GM12878 (cell line): Measurements from ENCODE around the gene CHAT. TPM values are rescaled to one million over a fixed set of nuclear protein-coding genes. Genes with fewer than 3 reads are reported as not detected.

Experiments used
- ATAC-seq: fragments of 200-7000 bp; cut with Tn5 transposase; 3 replicates; pipeline ENCODE4 v1.9.1; 2020; ENCODE audit warnings: mild to moderate bottlenecking, moderate library complexity
- BruUV-seq: library from RNA; stranded (reverse); fragments of 400-500 nt; replicated peaks from 2 replicates; lab custom pipeline; 2021; lab: Mats Ljungman, UMichigan
- CTCF ChIA-PET: fragments of 300-600 bp; sonication (Branson Sonifier 250); formaldehyde crosslinking; extraction: SDS; loops from one replicate; lab custom pipeline; 2021; ENCODE audit warnings: inconsistent platforms; lab: Yijun Ruan, JAX
- POLR2A ChIA-PET: fragments of 350-600 bp; formaldehyde crosslinking; extraction: SDS; loops from one replicate; lab custom pipeline; 2021; ENCODE audit warnings: inconsistent platforms; lab: Charles Lee
- RAD21 ChIA-PET: fragments of 300-600 bp; sonication (Branson Sonifier 250); formaldehyde crosslinking; loops from one replicate; lab custom pipeline; 2023; ENCODE audit warnings: antibody characterized with exemption; ENCODE audit not compliant: unreplicated experiment; lab: Charles Lee
- SMC1A ChIA-PET: fragments of 300-600 bp; sonication (Branson Sonifier 250); formaldehyde crosslinking; loops from one replicate; lab custom pipeline; 2023; ENCODE audit not compliant: unreplicated experiment, uncharacterized antibody; lab: Charles Lee
- DNase-seq: peaks from one replicate; pipeline ENCODE4 v3.0.0-alpha.2; 2011; ENCODE audit warnings: low read depth, low spot score
- FAIRE-seq: peaks from 3 replicates; lab custom pipeline; 2011; peaks lifted over from hg19 to GRCh38; lab: Jason Lieb, UNC
- H2AFZ ChIP-seq: 2 replicates; pipeline ENCODE4 v1.6.0; 2011; ENCODE audit warnings: low read depth, low read length, control low read depth; ENCODE audit not compliant: control insufficient read depth
- H3K27ac ChIP-seq: 2 replicates; pipeline ENCODE4 v1.5.1; 2011; ENCODE audit warnings: control low read depth; ENCODE audit not compliant: control insufficient read depth, insufficient read depth
- H3K27me3 ChIP-seq, 2 experiments: replicated peaks in 1 of 2; 2 replicates each; pipeline versions ENCODE4 v1.6.0 to v1.6.1; 2011; ENCODE audit warnings: low read length in 1 of 2; ENCODE audit not compliant: control insufficient read depth in 2 of 2, insufficient read depth in 2 of 2
- H3K36me3 ChIP-seq, 2 experiments: 2 replicates each; pipeline ENCODE4 v1.5.1; 2011; ENCODE audit warnings: low read length in 1 of 2; ENCODE audit not compliant: control insufficient read depth in 2 of 2, insufficient read depth in 2 of 2
- H3K4me1 ChIP-seq: 2 replicates; pipeline ENCODE4 v1.6.1; 2011; ENCODE audit warnings: mild to moderate bottlenecking, low read length, moderate library complexity, mixed read lengths; ENCODE audit not compliant: control insufficient read depth, insufficient read depth
- H3K4me2 ChIP-seq: 2 replicates; pipeline ENCODE4 v1.6.0; 2011; ENCODE audit warnings: control low read depth; ENCODE audit not compliant: control insufficient read depth, insufficient read depth
- H3K4me3 ChIP-seq: fragments of 200-600 bp; sonication (generic); 2 replicates; pipeline ENCODE4 v1.5.1; 2016
- H3K79me2 ChIP-seq: 2 replicates; pipeline ENCODE4 v1.6.0; 2011; ENCODE audit warnings: low read length; ENCODE audit not compliant: control insufficient read depth, insufficient read depth
- H3K9ac ChIP-seq: 2 replicates; pipeline ENCODE4 v1.8.0; 2011; ENCODE audit warnings: low read length, control low read depth, mixed read lengths; ENCODE audit not compliant: control insufficient read depth, insufficient read depth
- H3K9me3 ChIP-seq: replicated peaks from 3 replicates; pipeline ENCODE4 v1.5.1; 2011; ENCODE audit warnings: mild to moderate bottlenecking, low read length; ENCODE audit not compliant: control insufficient read depth, insufficient read depth
- H4K20me1 ChIP-seq: 2 replicates; pipeline ENCODE4 v1.6.0; 2011; ENCODE audit not compliant: control insufficient read depth, insufficient read depth
- CHD1 ChIP-seq: IDR thresholded peaks from 2 replicates; pipeline ENCODE4 v1.6.1; 2012; ENCODE audit warnings: low read depth, low read length, improper control_type of control experiment
- CHD4 ChIP-seq: fragments of 200-600 bp; sonication (generic); IDR thresholded peaks from 2 replicates; pipeline ENCODE4 v1.6.1; 2016; ENCODE audit warnings: mild to moderate bottlenecking
- EED ChIP-seq: sonication (generic); IDR thresholded peaks from 2 replicates; pipeline ENCODE4 v1.6.1; 2016; ENCODE audit warnings: antibody characterized with exemption, low read depth
- HDAC6 ChIP-seq: fragments of 200-600 bp; sonication (generic); IDR thresholded peaks from one replicate; pipeline ENCODE4 v1.8.0; 2017; ENCODE audit warnings: antibody characterized with exemption; ENCODE audit not compliant: unreplicated experiment
- IRF4 ChIP-seq: IDR thresholded peaks from 2 replicates; pipeline ENCODE4 v1.6.1; 2011; ENCODE audit warnings: low read depth, low read length
- JUND ChIP-seq: IDR thresholded peaks from 2 replicates; pipeline ENCODE4 v1.6.1; 2012; ENCODE audit warnings: low read depth, mild to moderate bottlenecking, low read length, improper control_type of control experiment, moderate library complexity
- LARP7 ChIP-seq: fragments of 450-650 bp; IDR thresholded peaks from 2 replicates; pipeline ENCODE4 v1.6.1; 2017; ENCODE audit warnings: mild to moderate bottlenecking
- MEF2A ChIP-seq: IDR thresholded peaks from 2 replicates; pipeline ENCODE4 v1.6.1; 2011; ENCODE audit warnings: low read depth, mild to moderate bottlenecking, low read length, moderate library complexity; ENCODE audit not compliant: insufficient read depth
- NFIC ChIP-seq: IDR thresholded peaks from 2 replicates; pipeline ENCODE4 v1.6.1; 2012; ENCODE audit warnings: low read depth, mild to moderate bottlenecking, inconsistent platforms, low read length, moderate library complexity
- NR2C2 ChIP-seq: IDR thresholded peaks from 2 replicates; pipeline ENCODE4 v1.6.1; 2011; ENCODE audit warnings: borderline replicate concordance, low read depth; ENCODE audit not compliant: control insufficient read depth, insufficient read length
- POLR2AphosphoS5 ChIP-seq: IDR thresholded peaks from 2 replicates; pipeline ENCODE4 v1.6.1; 2011; ENCODE audit warnings: mild to moderate bottlenecking, low read length, inconsistent platforms
- RUNX3 ChIP-seq: IDR thresholded peaks from 2 replicates; pipeline ENCODE4 v1.6.1; 2012; ENCODE audit warnings: low read length, inconsistent platforms
- SREBF1 ChIP-seq: IDR thresholded peaks from 2 replicates; pipeline ENCODE4 v1.6.1; 2012; ENCODE audit warnings: mild to moderate bottlenecking, low read length
- SUPT20H ChIP-seq: IDR thresholded peaks from 2 replicates; pipeline ENCODE4 v1.6.1; 2011; ENCODE audit warnings: low read depth, mild to moderate bottlenecking, low read length, moderate library complexity, borderline replicate concordance; ENCODE audit not compliant: control insufficient read depth
- TCF3 ChIP-seq: IDR thresholded peaks from 2 replicates; pipeline ENCODE4 v1.6.1; 2012; ENCODE audit warnings: low read depth, mild to moderate bottlenecking, low read length, borderline replicate concordance; ENCODE audit not compliant: insufficient read depth
- ZNF24 ChIP-seq: fragments of 450-650 bp; IDR thresholded peaks from 2 replicates; pipeline ENCODE4 v1.6.1; 2017; ENCODE audit warnings: antibody characterized with exemption, mild to moderate bottlenecking
- WGBS: methylation state at CpG from one replicate; pipeline ENCODE4 v1.1.6; 2016; ENCODE audit warnings: low lambda C conversion rate; ENCODE audit not compliant: insufficient replicate concordance, insufficient coverage; ENCODE audit errors: missing lambda C conversion rate; 5-methylcytosine and 5-hydroxymethylcytosine counted together
- in situ Hi-C: fragments of 300-500 bp; cut with MboI; formaldehyde crosslinking; loops from 9 replicates; pipeline ENCODE4 v1.14.3; 2018; ENCODE audit warnings: mixed read lengths
- intact Hi-C: fragments of 100-400 bp; cut with micrococcal nuclease; formaldehyde crosslinking; loops from one replicate; pipeline ENCODE4 v1.14.2; 2022; ENCODE audit not compliant: unreplicated experiment
- polyA plus RNA-seq, 11 experiments: library from polyadenylated mRNA; depleted of rRNA in 4 of 11; unstranded in 6 of 11; stranded (reverse) in 5 of 11; fragments of >200 nt; fragmentation: Nextera tagmentation in 4 of 11; fragmentation: Illumina TruSeq in 1 of 11; extraction: Ambion mirVana in 4 of 11; extraction: Trizol in 1 of 11; gene quantifications; 1 replicate in 1 of 11; 2 replicates in 10 of 11; pipeline versions ENCODE4 v1.2.1 to v1.2.3, GENCODE V29; 2011 to 2016; ENCODE audit warnings: inconsistent platforms in 2 of 11, missing spikeins in 2 of 11, low read depth in 1 of 11
- total RNA-seq, 4 experiments: library from RNA; depleted of rRNA in 3 of 4; stranded (reverse); fragments of >200 nt in 3 of 4; fragmentation: Illumina TruSeq in 1 of 4; extraction: Trizol in 1 of 4; gene quantifications; 2 replicates each; pipeline versions ENCODE4 v1.2.1 to v1.2.3, GENCODE V29; 2013 to 2021
- TF ChIP-seq, protein P1 (sequence below): fragments of 450-650 bp; IDR thresholded peaks from 2 replicates; pipeline ENCODE4 v1.6.1; 2017; ENCODE audit warnings: antibody characterized with exemption, mild to moderate bottlenecking, moderate library complexity
- TF ChIP-seq, protein P2 (sequence below): fragments of 150-350 bp; IDR thresholded peaks from 2 replicates; pipeline ENCODE4 v1.6.1; 2014; ENCODE audit warnings: mild to moderate bottlenecking, low read depth, low read length
- TF ChIP-seq, protein P3 (sequence below): fragments of 450-650 bp; IDR thresholded peaks from 2 replicates; pipeline ENCODE4 v1.6.1; 2016; ENCODE audit warnings: mild to moderate bottlenecking

CHAT gene
- total and polyA plus RNA-seq, 10 of the 15 experiments (the other 5 are each of a cell fraction or from before 2014, with no cell fraction given): not detected

DNA sequence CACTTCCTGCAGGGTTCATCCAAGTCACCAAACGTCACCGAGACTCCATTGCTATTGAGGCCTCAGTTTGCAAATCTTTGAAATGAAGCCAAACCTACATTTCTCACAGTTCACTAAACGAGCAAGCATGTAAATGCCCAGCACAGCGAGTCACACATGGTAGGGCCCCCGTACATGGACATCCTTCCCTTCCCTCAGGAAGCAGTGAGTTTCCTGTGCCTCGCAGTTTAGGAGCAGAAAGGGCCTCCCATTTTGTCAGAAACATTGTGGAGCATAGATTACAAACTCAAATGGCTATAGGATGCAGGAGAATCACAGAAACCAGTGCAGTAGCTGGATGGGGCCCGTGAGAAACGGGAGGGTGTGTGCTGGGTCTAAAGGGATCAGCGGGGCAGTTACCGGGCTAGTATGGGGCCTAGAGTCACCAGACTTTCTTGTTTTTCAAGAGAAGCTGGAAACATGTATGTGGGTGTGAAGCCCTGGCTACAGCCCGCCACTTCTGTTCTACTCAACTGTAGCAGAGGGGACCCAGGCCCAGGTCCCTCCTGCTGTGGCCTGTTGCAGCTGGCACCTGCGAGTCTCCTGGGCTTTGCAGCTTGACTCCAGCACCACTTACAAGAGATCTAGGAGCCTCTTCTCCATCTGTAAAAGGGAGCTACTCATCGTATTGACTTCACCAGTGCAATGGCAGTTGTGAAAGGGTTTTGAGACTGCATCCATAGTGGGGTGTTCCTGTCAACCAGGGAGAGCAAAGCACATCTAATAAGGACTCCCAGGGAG lies 17.9 kb upstream of the CHAT start (continued):
- TF ChIP-seq TCF3 (no peak), POLR2AphosphoS5 (no peak), SREBF1 (no peak), CHD4 (no peak)

DNA sequence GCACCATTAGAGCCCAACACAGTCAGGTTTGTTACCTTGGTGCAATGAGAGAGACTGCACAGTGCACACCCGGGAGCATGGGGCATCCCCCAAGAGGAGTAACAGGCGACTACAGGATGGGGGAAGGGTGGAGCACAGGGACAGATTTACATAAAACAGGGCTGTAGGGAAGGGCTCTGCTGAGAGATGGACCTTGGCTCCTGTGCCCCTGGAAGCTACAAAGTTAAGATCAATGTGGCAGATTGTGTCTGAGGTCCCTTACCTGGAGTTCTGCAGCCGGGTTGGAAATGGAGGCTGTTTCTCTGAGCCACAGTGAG lies 17.4 kb upstream of the CHAT start:
- Histone ChIP-seq H3K27me3 (no peaks in the 10 kb centered on the region; a peak in 1 of 4 replicates), H4K20me1 (no peaks in the 10 kb centered on the region), H3K9me3 (no peaks in the 10 kb centered on the region), H3K9ac (no peak overlapping the region), H3K4me2 (no peak overlapping the region), H3K27ac (no peak overlapping the region), H3K4me1 (no peaks in the 10 kb centered on the region), H3K4me3 (no peak overlapping the region), H2AFZ (no peak overlapping the region), H3K36me3 (no peaks in the 10 kb centered on the region), H3K79me2 (no peaks in the 10 kb centered on the region)
- BruUV-seq: no TSS peak
- RAD21 ChIA-PET: interaction anchor here (1.1 to 1.3 kb wide), 2 partner anchors 8 to 57 kb away, joined by 3 read pairs; partner anchors contain the start of gene ERCC6
- CTCF ChIA-PET: interaction anchor here (0.6 to 4.3 kb wide), 4 partner anchors 10 to 684 kb away, joined by 3 to 61 read pairs (median 6); no protein-coding TSS in a partner anchor
- SMC1A ChIA-PET: interaction anchor here (2.1 kb wide), 1 partner anchor 679 kb away, joined by 9 read pairs; no protein-coding TSS in a partner anchor
- WGBS: 2% methylated on average over 3 of the region's 3 CpGs
- FAIRE-seq: no peak
- POLR2A ChIA-PET: no interaction called here
- ATAC-seq: no peak
- no peak for DNase-seq
- in situ Hi-C loops: loop anchor here (5.0 to 10.0 kb wide), 2 partner anchors 328 to 621 kb away; no protein-coding TSS in a partner anchor
- intact Hi-C loops: no loop called here
- TF ChIP-seq, protein P1, sequence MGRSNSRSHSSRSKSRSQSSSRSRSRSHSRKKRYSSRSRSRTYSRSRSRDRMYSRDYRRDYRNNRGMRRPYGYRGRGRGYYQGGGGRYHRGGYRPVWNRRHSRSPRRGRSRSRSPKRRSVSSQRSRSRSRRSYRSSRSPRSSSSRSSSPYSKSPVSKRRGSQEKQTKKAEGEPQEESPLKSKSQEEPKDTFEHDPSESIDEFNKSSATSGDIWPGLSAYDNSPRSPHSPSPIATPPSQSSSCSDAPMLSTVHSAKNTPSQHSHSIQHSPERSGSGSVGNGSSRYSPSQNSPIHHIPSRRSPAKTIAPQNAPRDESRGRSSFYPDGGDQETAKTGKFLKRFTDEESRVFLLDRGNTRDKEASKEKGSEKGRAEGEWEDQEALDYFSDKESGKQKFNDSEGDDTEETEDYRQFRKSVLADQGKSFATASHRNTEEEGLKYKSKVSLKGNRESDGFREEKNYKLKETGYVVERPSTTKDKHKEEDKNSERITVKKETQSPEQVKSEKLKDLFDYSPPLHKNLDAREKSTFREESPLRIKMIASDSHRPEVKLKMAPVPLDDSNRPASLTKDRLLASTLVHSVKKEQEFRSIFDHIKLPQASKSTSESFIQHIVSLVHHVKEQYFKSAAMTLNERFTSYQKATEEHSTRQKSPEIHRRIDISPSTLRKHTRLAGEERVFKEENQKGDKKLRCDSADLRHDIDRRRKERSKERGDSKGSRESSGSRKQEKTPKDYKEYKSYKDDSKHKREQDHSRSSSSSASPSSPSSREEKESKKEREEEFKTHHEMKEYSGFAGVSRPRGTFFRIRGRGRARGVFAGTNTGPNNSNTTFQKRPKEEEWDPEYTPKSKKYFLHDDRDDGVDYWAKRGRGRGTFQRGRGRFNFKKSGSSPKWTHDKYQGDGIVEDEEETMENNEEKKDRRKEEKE: no peak
- TF ChIP-seq MEF2A (no peak), IRF4 (no peak), ZNF24 (no peak), SUPT20H (no peak), CHD1 (no peak), NFIC (no peak), LARP7 (no peak), EED (no peak), NR2C2 (no peak), JUND (no peak), RUNX3 (no peak), HDAC6 (no peak)
- TF ChIP-seq, protein P2, sequence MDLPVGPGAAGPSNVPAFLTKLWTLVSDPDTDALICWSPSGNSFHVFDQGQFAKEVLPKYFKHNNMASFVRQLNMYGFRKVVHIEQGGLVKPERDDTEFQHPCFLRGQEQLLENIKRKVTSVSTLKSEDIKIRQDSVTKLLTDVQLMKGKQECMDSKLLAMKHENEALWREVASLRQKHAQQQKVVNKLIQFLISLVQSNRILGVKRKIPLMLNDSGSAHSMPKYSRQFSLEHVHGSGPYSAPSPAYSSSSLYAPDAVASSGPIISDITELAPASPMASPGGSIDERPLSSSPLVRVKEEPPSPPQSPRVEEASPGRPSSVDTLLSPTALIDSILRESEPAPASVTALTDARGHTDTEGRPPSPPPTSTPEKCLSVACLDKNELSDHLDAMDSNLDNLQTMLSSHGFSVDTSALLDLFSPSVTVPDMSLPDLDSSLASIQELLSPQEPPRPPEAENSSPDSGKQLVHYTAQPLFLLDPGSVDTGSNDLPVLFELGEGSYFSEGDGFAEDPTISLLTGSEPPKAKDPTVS: no peak
- TF ChIP-seq, protein P3, sequence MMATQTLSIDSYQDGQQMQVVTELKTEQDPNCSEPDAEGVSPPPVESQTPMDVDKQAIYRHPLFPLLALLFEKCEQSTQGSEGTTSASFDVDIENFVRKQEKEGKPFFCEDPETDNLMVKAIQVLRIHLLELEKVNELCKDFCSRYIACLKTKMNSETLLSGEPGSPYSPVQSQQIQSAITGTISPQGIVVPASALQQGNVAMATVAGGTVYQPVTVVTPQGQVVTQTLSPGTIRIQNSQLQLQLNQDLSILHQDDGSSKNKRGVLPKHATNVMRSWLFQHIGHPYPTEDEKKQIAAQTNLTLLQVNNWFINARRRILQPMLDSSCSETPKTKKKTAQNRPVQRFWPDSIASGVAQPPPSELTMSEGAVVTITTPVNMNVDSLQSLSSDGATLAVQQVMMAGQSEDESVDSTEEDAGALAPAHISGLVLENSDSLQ: no peak
